Vagina (tissue), 2 donors: ENCODE measurements around the gene HBQ1.

Experiments
- POLR2A ChIP-seq, 2 donors: fragments of 450-650 bp; IDR thresholded peaks; one replicate each; pipeline ENCODE4 v1.6.1; 2017; ENCODE audit warnings: antibody characterized with exemption in 2 of 2, mild to moderate bottlenecking in 2 of 2, moderate library complexity in 2 of 2
- TF ChIP-seq, protein P1 (sequence below), 3 experiments: fragments of 450-650 bp in 2 of 3; fragments of 200-600 bp in 1 of 3; sonication (generic) in 1 of 3; IDR thresholded peaks; one replicate each; pipeline ENCODE4 v1.5.1; 2017 to 2019; ENCODE audit warnings: antibody characterized with exemption in 3 of 3, mild to moderate bottlenecking in 2 of 3, moderate library complexity in 2 of 3

- TF ChIP-seq, protein P1, sequence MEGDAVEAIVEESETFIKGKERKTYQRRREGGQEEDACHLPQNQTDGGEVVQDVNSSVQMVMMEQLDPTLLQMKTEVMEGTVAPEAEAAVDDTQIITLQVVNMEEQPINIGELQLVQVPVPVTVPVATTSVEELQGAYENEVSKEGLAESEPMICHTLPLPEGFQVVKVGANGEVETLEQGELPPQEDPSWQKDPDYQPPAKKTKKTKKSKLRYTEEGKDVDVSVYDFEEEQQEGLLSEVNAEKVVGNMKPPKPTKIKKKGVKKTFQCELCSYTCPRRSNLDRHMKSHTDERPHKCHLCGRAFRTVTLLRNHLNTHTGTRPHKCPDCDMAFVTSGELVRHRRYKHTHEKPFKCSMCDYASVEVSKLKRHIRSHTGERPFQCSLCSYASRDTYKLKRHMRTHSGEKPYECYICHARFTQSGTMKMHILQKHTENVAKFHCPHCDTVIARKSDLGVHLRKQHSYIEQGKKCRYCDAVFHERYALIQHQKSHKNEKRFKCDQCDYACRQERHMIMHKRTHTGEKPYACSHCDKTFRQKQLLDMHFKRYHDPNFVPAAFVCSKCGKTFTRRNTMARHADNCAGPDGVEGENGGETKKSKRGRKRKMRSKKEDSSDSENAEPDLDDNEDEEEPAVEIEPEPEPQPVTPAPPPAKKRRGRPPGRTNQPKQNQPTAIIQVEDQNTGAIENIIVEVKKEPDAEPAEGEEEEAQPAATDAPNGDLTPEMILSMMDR (IDR thresholded peaks at IDR 0.05), result no peak
- peak in 1 of 2 donors; percentile 92 for TF ChIP-seq POLR2A (IDR thresholded peaks at IDR 0.05)
Observed at GRCh38 chr16:228852-229730, 48.8 kb downstream of the HBQ1 start, which contains the start of gene LUC7L.
